Activated CD8-positive, alpha-beta memory T cell treated with anti-CD3 and anti-CD28 coated beads for 48 hours (primary cell): ENCODE results near the gene TVP23A.
"Not testable (repeated sequence)": the region's sequence is repeated elsewhere in the genome, so short reads cannot be mapped to it uniquely, and the experiment has no call there.

Experiments used
- DNase-seq, 3 experiments: peaks; one replicate each; pipeline ENCODE4 v3.0.0-alpha.2; 2020; ENCODE audit warnings: low read depth in 2 of 3, low spot score in 2 of 3

Gene TVP23A

GRCh38 chr16:10752843-10753523 lies 65.6 kb downstream of the TVP23A start:
- DNase-seq: no peak

- DNase-seq: no peak
Observed at GRCh38 chr16:10751291-10751697, 67.3 kb downstream of the TVP23A start.

DNA sequence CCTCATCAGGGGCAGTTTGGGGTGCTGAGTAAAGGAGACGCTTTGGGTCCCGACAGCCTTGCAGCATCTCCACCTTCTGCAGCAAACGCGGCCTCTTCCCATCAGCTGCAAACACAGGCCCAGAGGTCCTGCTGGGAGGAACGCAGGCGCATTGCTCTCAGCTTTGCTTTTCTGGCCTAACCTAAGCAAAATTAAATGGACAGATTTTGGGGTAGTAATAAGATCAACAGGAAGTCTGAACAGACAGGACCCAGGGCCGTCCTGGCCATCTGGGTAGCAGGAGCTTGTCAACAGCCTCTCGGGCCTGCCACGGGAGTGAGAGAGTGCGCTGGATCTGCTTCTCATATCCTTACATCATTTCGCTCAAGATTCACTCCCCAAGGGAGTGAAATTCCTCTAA lies 67.8 kb downstream of the TVP23A start:
- DNase-seq: no peak

DNA sequence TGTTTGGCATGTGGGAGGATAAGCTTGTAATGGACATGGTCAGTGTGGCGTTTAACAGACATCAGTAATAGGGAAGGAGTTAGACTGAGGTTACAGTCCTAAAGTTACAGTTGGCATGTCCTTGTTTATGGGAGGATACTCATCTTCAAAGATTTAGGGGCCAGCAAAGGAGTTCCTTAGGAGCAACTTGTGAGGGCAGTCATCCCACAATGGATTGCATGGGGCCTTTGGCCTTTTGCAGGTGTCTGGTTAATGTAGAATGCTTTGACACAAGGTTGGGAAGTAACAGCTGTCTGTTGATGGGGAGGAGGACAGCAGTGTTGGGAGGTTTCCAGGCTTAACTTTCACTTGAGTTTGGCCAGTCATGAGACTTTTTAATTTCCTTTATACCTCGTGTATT lies 72.8 kb downstream of the TVP23A start:
- DNase-seq: no peak

DNA sequence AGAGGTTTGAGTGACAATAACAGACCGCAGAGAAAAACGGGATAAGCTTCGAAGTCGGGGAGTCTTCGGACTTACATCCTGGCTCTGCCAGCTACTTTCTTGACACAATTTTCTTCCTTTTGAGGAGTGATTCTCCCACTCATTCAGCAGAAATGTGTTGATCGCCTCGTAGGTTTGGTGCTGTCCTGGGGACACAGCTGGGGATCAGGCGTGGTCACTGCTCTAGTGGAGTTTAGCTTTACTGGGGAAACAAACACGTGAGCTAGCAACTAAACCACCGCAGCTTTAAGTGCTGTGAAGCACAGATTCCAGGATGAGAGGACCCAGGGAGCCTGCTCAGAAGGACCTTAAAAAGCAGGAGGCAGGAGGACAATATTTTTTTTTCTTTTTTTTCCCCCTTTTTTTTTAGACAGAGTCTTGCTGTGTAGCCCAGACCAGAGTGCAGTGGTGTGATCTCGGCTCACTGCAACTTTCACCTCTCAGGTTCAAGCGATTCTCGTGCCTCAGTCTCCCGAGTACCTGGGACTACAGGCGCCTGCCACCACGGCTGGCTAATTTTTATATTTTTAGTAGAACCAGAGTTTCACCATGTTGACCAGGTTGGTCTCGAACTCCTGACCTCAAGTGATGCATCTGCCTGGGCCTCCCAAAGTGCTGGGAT lies 74.1 kb downstream of the TVP23A start:
- no peak for DNase-seq

DNA sequence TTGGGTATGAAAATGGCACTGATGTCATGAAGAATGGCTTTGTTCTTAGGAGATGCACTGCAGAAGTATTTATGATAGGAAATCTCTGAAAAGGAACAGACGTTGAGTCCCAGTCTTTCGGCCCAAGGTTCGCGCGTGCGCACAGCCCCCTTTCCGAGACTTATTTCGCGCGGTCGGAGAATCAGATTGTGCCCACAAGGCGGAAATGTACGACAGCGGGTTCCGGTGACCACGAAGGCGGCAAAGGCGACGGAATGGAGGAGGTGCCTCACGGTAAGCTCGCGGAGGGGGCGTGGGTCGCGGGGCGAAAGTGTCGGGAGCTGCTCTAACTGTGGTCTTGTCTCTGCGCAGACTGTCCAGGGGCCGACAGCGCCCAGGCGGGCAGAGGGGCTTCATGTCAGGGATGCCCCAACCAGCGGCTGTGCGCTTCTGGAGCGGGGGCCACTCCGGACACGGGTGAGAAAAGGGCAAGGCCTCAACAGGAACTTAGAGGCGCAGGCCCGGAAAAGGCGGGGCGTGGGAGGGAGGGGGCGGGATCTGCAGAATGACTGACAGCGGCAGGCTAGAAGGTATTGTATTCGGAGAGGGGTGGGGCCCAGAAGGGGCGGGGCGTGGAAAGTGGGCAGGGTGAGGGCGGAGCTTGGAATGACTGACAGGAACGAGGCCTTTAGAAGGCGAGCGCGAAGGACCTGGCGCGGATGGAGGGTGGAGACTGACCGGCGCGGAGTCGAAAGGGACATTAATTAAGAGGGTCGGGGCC lies 74.8 kb downstream of the TVP23A start, which contains the start of gene NUBP1:
TSS of gene NUBP1 (plus strand) at position 233 of the 760 bp plus-strand sequence. CDS start at position 255, 22 bp downstream.
- DNase-seq: peak; percentile 98 to 99 (median 99)

- no peak for DNase-seq
Observed at GRCh38 chr16:10743227-10743609, 75.4 kb downstream of the TVP23A start.

GRCh38 chr16:10741844-10742243 lies 76.8 kb downstream of the TVP23A start:
- no peak for DNase-seq

DNA sequence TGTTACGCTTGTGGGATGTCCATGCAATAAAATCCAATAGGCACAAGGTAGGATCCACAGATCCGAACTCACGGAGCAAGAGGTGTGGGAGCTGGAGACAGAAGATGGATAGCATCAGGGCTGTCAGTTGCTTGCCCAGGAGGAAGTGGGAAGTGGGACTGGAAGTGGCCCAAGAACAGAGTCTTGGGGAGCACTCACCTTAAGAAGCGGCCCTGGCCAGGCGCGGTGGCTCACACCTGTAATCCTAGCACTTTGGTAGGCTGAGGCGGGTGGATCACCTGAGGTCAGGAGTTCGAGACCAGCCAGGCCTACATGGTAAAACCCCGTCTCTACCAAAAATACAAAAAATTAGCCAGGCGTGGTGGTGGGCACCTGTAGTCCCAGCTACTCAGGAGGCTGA lies 77.3 kb downstream of the TVP23A start:
- DNase-seq: not testable (repeated sequence)

- no peak for DNase-seq
Observed at GRCh38 chr16:10740845-10741208, 77.8 kb downstream of the TVP23A start.

GRCh38 chr16:10740000-10740844 lies 78.4 kb downstream of the TVP23A start:
- DNase-seq: no peak

- peak in 1 of 3 experiments; percentile 30 for DNase-seq
Observed at GRCh38 chr16:10738231-10739077, 80.1 kb downstream of the TVP23A start.

DNA sequence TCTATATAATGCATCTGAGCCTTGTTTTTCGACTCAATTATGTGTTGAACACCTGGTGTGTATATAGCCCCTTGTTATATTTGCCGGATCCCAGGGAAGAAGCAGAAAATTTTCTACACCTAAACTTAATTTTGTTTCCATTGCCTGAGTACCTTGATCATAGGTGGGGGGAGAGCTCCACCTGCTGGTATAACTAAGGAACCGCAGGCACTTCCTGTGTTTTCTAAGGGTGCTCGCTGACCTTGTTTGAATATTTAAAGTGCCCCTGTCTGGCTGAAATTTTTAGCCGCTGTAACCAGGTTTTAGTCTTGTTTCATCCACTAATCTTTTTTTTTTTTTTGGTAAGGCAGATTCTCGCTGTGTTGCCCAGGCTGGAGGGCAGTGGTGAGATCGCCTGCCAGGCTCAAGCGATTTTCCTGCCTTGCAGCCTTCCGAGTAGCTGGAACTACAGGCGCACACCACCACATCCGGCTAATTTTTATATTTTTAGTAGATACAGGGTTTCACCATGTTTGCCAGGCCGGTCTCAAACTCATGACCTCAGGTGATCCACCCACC lies 81.4 kb downstream of the TVP23A start:
- DNase-seq: peak; percentile 33 to 44 (median 40)

DNA sequence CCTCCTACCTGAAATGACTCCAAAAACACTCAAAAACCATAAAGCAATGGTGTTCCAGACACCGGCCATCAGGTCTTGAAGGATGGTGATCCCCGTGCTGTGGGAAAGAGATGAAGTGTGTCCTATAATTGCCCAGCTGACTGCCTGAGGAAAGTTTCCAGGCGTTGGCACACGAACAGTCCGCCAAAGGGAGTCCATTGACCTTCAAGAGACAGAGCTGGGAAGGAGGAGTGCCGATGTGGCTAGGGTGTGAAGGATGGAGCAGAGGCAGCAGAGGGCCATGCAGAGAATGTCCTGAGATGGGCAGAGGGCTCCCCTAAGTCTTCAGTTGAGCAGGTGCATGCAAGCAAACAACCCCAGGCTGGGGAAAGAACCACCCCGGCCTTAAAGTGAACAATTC lies 86.8 kb downstream of the TVP23A start:
- no peak for DNase-seq

DNA sequence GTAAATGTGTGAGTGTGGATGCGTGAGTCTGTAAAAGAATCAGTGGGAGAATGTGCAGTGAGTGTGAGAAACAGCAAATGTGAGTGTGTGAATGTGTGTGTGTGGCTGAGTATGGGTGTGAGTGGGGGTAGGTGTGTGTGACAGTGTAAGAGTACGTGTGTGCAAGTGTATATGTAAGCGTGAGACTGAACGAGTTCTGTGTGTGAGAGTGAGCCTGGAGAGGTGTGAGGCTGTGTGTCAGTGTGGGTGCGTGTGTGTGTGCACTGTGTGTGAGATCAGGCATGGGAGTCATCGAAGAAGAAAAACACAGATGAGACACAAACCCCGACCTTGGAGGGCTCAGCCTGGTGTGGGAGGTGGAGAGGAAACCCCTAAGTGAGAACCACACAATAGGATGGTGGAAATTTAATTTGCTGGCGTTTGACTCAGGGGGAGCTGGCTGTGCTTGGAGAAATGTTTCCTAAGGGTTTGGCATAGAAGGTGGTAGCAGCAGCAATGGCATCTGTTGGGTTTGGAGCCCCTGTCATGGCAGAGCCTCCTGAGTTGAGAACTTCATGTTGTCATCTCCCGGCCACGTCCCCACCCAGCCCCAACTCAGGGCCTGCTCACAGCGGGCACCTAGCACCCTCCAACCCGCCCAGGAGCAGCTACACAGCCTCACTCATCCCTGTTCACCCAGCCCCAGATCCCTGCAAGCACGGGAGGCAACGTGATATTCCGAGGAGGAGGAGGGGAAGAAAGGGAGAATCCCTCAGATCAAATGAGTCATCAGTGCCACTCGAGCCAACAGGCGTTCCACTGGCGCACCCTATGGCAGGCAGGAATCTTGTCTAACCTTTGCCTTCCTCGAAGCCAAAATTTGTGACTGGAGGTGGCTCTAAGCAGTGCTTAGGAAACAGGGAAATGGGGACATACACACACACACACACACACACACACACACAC lies 89.2 kb downstream of the TVP23A start:
- no peak for DNase-seq

DNA sequence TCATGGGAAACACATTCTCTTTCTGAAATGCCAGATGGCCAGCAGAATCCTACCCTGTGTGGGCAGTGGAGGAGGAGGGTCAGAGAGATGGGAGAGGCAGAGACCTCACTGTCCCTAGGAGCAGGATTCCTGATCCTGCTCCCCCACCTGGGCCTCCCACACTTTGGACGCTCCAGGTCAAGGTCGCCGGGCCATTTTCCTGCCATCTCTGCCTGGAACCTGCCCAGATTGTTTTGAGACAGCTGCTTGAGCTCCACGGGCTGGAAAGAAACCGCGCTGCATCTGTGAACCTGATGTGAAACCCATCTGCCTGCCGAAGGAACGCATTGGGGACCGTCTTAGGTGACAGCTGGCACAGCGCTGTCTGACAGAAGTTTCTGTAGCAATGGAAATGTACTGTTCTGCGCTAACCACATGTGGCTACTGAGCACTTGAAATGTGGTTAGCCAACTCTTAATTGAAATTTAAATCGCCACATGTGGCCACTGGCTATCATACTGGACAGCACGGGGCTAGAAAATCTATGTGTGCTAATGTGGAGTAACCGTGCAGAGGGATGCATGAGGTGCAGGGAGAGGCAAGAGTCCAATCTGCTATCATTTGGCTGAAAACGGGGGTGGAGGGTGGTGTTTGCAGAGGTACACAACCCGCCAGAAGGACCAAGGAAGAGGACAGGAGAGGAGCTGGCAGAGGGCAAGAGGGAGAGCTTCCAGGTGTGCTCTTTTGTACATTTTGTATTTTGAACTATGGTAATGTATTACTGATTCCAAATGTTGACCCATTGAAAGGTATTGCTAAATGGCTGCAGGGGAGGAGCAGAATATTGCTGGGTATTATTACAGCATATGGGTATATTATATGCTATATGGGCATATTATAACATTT lies 90.3 kb downstream of the TVP23A start:
- DNase-seq: no peak
